GM23338 (cell line): Measurements from ENCODE around the gene ZFR. TPM values are rescaled to one million over a fixed set of nuclear protein-coding genes. Genes with fewer than 3 reads are reported as not detected.

Experiments used
- ATAC-seq: fragments of 200-7000 bp; cut with Tn5 transposase; 3 replicates; pipeline ENCODE4 v1.9.1; 2020
- DNase-seq: peaks from one replicate; pipeline ENCODE4 v3.0.0-alpha.2; 2015; ENCODE audit warnings: low spot score
- H2AFZ ChIP-seq: fragments of 200-600 bp; sonication (generic); 2 replicates; pipeline ENCODE4 v1.8.0; 2016; ENCODE audit warnings: antibody characterized with exemption, mild to moderate bottlenecking, moderate library complexity
- H3F3A ChIP-seq: fragments of 200-600 bp; sonication (generic); replicated peaks from 2 replicates; pipeline ENCODE4 v1.8.0; 2017; ENCODE audit warnings: antibody characterized with exemption, mixed run types, low read depth
- H3K27ac ChIP-seq: fragments of 200-600 bp; sonication (generic); 2 replicates; pipeline ENCODE4 v1.6.1; 2016; ENCODE audit warnings: low read depth
- H3K27me3 ChIP-seq: fragments of 200-600 bp; sonication (generic); 2 replicates; pipeline ENCODE4 v1.8.0; 2016; ENCODE audit warnings: mild to moderate bottlenecking, mixed run types, moderate library complexity; ENCODE audit not compliant: insufficient read depth
- H3K36me3 ChIP-seq: fragments of 200-600 bp; sonication (generic); 2 replicates; pipeline ENCODE4 v1.8.0; 2016; ENCODE audit warnings: mild to moderate bottlenecking; ENCODE audit not compliant: insufficient read depth
- H3K4me1 ChIP-seq: fragments of 200-600 bp; sonication (generic); 2 replicates; pipeline ENCODE4 v1.8.0; 2016; ENCODE audit warnings: mild to moderate bottlenecking, moderate library complexity; ENCODE audit not compliant: insufficient read depth
- H3K4me2 ChIP-seq: fragments of 200-600 bp; sonication (generic); 2 replicates; pipeline ENCODE4 v1.7.1; 2017; ENCODE audit warnings: mixed run types
- H3K4me3 ChIP-seq: fragments of 200-600 bp; sonication (generic); 2 replicates; pipeline ENCODE4 v1.6.1; 2016; ENCODE audit warnings: mixed run types
- H3K79me2 ChIP-seq: fragments of 200-600 bp; sonication (generic); replicated peaks from 2 replicates; pipeline ENCODE4 v1.8.0; 2017; ENCODE audit warnings: mild to moderate bottlenecking; ENCODE audit not compliant: insufficient read depth
- H3K9me2 ChIP-seq: fragments of 200-600 bp; sonication (generic); 2 replicates; pipeline ENCODE4 v1.8.0; 2017; ENCODE audit not compliant: insufficient read depth
- H4K20me1 ChIP-seq: fragments of 200-600 bp; sonication (generic); replicated peaks from 2 replicates; pipeline ENCODE4 v1.8.0; 2017; ENCODE audit warnings: mild to moderate bottlenecking; ENCODE audit not compliant: insufficient read depth
- H3K27ac Mint-ChIP-seq: 2 replicates; pipeline ENCODE4 v1.8.0; 2020; ENCODE audit warnings: inconsistent platforms, mild to moderate bottlenecking, moderate library complexity, mixed read lengths
- H3K27me3 Mint-ChIP-seq: 3 replicates; pipeline ENCODE4 v1.8.0; 2022; ENCODE audit warnings: low read depth, mild to moderate bottlenecking, moderate library complexity, mixed read lengths, inconsistent platforms; ENCODE audit not compliant: insufficient read depth, poor library complexity
- H3K36me3 Mint-ChIP-seq: 3 replicates; pipeline ENCODE4 v1.8.0; 2021; ENCODE audit warnings: low read depth, mild to moderate bottlenecking, inconsistent platforms, moderate library complexity, mixed read lengths
- H3K4me1 Mint-ChIP-seq: 3 replicates; pipeline ENCODE4 v1.8.0; 2020; ENCODE audit warnings: mild to moderate bottlenecking, inconsistent platforms, mixed read lengths
- H3K4me3 Mint-ChIP-seq: 3 replicates; pipeline ENCODE4 v1.8.0; 2021; ENCODE audit warnings: moderate library complexity, mild to moderate bottlenecking, inconsistent platforms, mixed read lengths
- H3K9me3 Mint-ChIP-seq: 3 replicates; pipeline ENCODE4 v1.8.0; 2020; ENCODE audit warnings: moderate library complexity, mild to moderate bottlenecking, inconsistent platforms, mixed read lengths
- CTCF ChIP-seq, 2 experiments: fragments of 200-600 bp in 1 of 2; sonication (generic) in 1 of 2; conservative IDR thresholded peaks; 2 replicates each; pipeline versions ENCODE4 v1.5.1 to v1.6.1; 2016 to 2017; ENCODE audit warnings: antibody characterized with exemption in 2 of 2, low read depth in 2 of 2, mild to moderate bottlenecking in 2 of 2, moderate library complexity in 1 of 2
- ETS1 ChIP-seq: IDR thresholded peaks from 2 replicates; pipeline ENCODE4 v1.6.1; 2016; ENCODE audit warnings: antibody characterized with exemption
- EZH2 ChIP-seq: fragments of 200-600 bp; sonication (generic); IDR thresholded peaks from one replicate; pipeline ENCODE4 v1.8.0; 2017; ENCODE audit warnings: antibody characterized with exemption, mild to moderate bottlenecking, low read depth; ENCODE audit not compliant: unreplicated experiment
- POLR2AphosphoS5 ChIP-seq: IDR thresholded peaks from 2 replicates; pipeline ENCODE4 v1.6.1; 2016; ENCODE audit warnings: antibody characterized with exemption, low read depth
- STAT1 ChIP-seq: IDR thresholded peaks from one replicate; pipeline ENCODE4 v1.6.1; 2016; ENCODE audit warnings: antibody characterized with exemption; ENCODE audit not compliant: unreplicated experiment
- ZNF114 ChIP-seq: fragments of 250-450 bp; sonication (Bioruptor Pico); IDR thresholded peaks from 2 replicates; pipeline ENCODE4 v1.5.0; 2020; ENCODE audit warnings: mild to moderate bottlenecking, moderate library complexity
- ZNF331 ChIP-seq: fragments of 250-450 bp; sonication (Bioruptor Pico); IDR thresholded peaks from 2 replicates; pipeline ENCODE4 v1.5.0; 2020; ENCODE audit warnings: low read depth, mild to moderate bottlenecking, moderate library complexity
- polyA plus RNA-seq: library from polyadenylated mRNA; unstranded; fragments of >200 nt; fragmentation: Nextera tagmentation; extraction: Ambion mirVana; gene quantifications from 2 replicates; pipeline ENCODE4 v1.2.1, GENCODE V29; 2016
- total RNA-seq: library from RNA; depleted of rRNA; stranded (reverse); fragments of >200 nt; shearing (Covaris generic); gene quantifications from 2 replicates; pipeline ENCODE4 v1.2.3, GENCODE V29; 2014

ZFR gene
- total and polyA plus RNA-seq, 2 experiments from 2014 or later, result 92.4 to 103 TPM

GRCh38 chr5:32378966-32379365 is 65.6 kb downstream of the ZFR start:
- H3K27me3 Mint-ChIP-seq, result peaks cover 1% of the 10 kb centered on the region
- no peaks in the 10 kb centered on the region for H3F3A ChIP-seq
- no peak overlapping the region for H3K27ac ChIP-seq
- H3K4me3 ChIP-seq, result no peak overlapping the region
- peaks cover 30% of the 10 kb centered on the region; the same call in 1 of the 2 replicates for H3K36me3 ChIP-seq
- H3K79me2 ChIP-seq, result no peaks in the 10 kb centered on the region
- TF ChIP-seq ZNF114 (CRISPR knock-in tag) (no peak), POLR2AphosphoS5 (no peak)
- H2AFZ ChIP-seq, result no peak overlapping the region
- H3K36me3 Mint-ChIP-seq, result peaks cover 50% of the 10 kb centered on the region
- H4K20me1 ChIP-seq, result no peaks in the 10 kb centered on the region
- DNase-seq (no peak), ATAC-seq (no peak)
- no peak overlapping the region for H3K27ac Mint-ChIP-seq
- no peaks in the 10 kb centered on the region for H3K4me1 Mint-ChIP-seq
- no peaks in the 10 kb centered on the region for H3K4me1 ChIP-seq
- H3K9me3 Mint-ChIP-seq, result no peaks in the 10 kb centered on the region
- no peak overlapping the region for H3K4me3 Mint-ChIP-seq
- no peak overlapping the region for H3K4me2 ChIP-seq
- no peaks in the 10 kb centered on the region for H3K27me3 ChIP-seq
- no peaks in the 10 kb centered on the region for H3K9me2 ChIP-seq

- H3K27ac ChIP-seq, result no peak overlapping the region
These were observed 74.9 kb downstream of the ZFR start for GRCh38 chr5:32369542-32370155.

More at GRCh38 chr5:32369542-32370155, 74.9 kb downstream of the ZFR start:
- no peak for DNase-seq
- H4K20me1 ChIP-seq, result no peaks in the 10 kb centered on the region; the same call in 1 of the 2 replicates
- no peaks in the 10 kb centered on the region for H3F3A ChIP-seq
- H3K9me2 ChIP-seq, result no peaks in the 10 kb centered on the region
- no peak for ATAC-seq
- no peak overlapping the region for H3K4me2 ChIP-seq
- H3K9me3 Mint-ChIP-seq, result no peaks in the 10 kb centered on the region
- no peaks in the 10 kb centered on the region for H3K27me3 Mint-ChIP-seq
- no peak overlapping the region for H3K4me3 ChIP-seq
- peaks cover 8% of the 10 kb centered on the region for H3K36me3 ChIP-seq
- no peaks in the 10 kb centered on the region for H3K79me2 ChIP-seq
- H3K4me1 Mint-ChIP-seq, result no peaks in the 10 kb centered on the region
- H3K36me3 Mint-ChIP-seq, result peaks cover 20% of the 10 kb centered on the region; the same call in 2 of the 3 replicates
- no peak overlapping the region for H3K27ac Mint-ChIP-seq
- no peak overlapping the region for H2AFZ ChIP-seq
- no peaks in the 10 kb centered on the region for H3K4me1 ChIP-seq
- H3K27me3 ChIP-seq, result no peaks in the 10 kb centered on the region
- TF ChIP-seq POLR2AphosphoS5, result no peak
- TF ChIP-seq ETS1, result no peak
- TF ChIP-seq EZH2, result no peak
- no peak for TF ChIP-seq CTCF (conservative IDR thresholded peaks at IDR 0.05; ENCODE audit: low read depth in 2 of 2)
- TF ChIP-seq ZNF331 (CRISPR knock-in tag), result no peak
- no peak for TF ChIP-seq STAT1
- H3K4me3 Mint-ChIP-seq, result no peak overlapping the region
